ENCODE measurements around the gene ESRRG.

Gene ESRRG

GRCh38 chr1:216518844-216519627 lies 204.2 kb downstream of the ESRRG start:
- Histone ChIP-seq H3K4me3 (ENCODE audit: insufficient read depth, low read length, poor library complexity, severe bottlenecking) (no peak overlapping the region), H3K27ac (ENCODE audit: low read depth, low read length) (no peak overlapping the region), H4K20me1 (ENCODE audit: low read depth, low read length) (no peaks in the 10 kb centered on the region), H3K27me3 (ENCODE audit: low read length) (no peaks in the 10 kb centered on the region), H2AFZ (ENCODE audit: low read depth, low read length, severe bottlenecking) (no peak overlapping the region), H3K9me2 (replicated peaks; ENCODE audit: insufficient read depth, low read length) (no peaks in the 10 kb centered on the region), H3K9ac (ENCODE audit: low read length) (no peak overlapping the region), H3K79me2 (ENCODE audit: insufficient read depth, low read length) (no peaks in the 10 kb centered on the region), H3K4me2 (ENCODE audit: low read depth, low read length, poor library complexity, severe bottlenecking) (no peak overlapping the region), H3F3A (ENCODE audit: insufficient read depth) (no peaks in the 10 kb centered on the region), H3K9me3 (ENCODE audit: insufficient read depth, low read length) (no peaks in the 10 kb centered on the region), H3K36me3 (ENCODE audit: low read length) (no peaks in the 10 kb centered on the region)
- TF ChIP-seq CTCF (IDR thresholded peaks at IDR 0.05; ENCODE audit: insufficient read depth, low read length, poor library complexity, severe bottlenecking) (no peak), EZH2phosphoT487 (conservative IDR thresholded peaks at IDR 0.05; ENCODE audit: low read length) (no peak)

- H3F3A ChIP-seq (ENCODE audit: insufficient read depth): no peaks in the 10 kb centered on the region
- H3K4me2 ChIP-seq (ENCODE audit: low read depth, low read length, poor library complexity, severe bottlenecking): no peak overlapping the region
- H3K27ac ChIP-seq (ENCODE audit: low read depth, low read length): no peak overlapping the region
- no peaks in the 10 kb centered on the region for H3K27me3 ChIP-seq (ENCODE audit: low read length)
- H3K9me2 ChIP-seq (replicated peaks; ENCODE audit: insufficient read depth, low read length): no peaks in the 10 kb centered on the region
- H3K9ac ChIP-seq (ENCODE audit: low read length): no peak overlapping the region
- no peaks in the 10 kb centered on the region for H3K9me3 ChIP-seq (ENCODE audit: insufficient read depth, low read length)
- TF ChIP-seq EZH2phosphoT487 (conservative IDR thresholded peaks at IDR 0.05; ENCODE audit: low read length) (no peak), CTCF (IDR thresholded peaks at IDR 0.05; ENCODE audit: insufficient read depth, low read length, poor library complexity, severe bottlenecking) (no peak)
- H3K4me3 ChIP-seq (ENCODE audit: insufficient read depth, low read length, poor library complexity, severe bottlenecking): no peak overlapping the region
- no peak overlapping the region for H2AFZ ChIP-seq (ENCODE audit: low read depth, low read length, severe bottlenecking)
- no peaks in the 10 kb centered on the region for H3K36me3 ChIP-seq (ENCODE audit: low read length)
- H4K20me1 ChIP-seq (ENCODE audit: low read depth, low read length): no peaks in the 10 kb centered on the region
- H3K79me2 ChIP-seq (ENCODE audit: insufficient read depth, low read length): no peaks in the 10 kb centered on the region
These were observed 220.6 kb downstream of the ESRRG start for GRCh38 chr1:216502528-216503162.

- H3K36me3 ChIP-seq (ENCODE audit: low read length): no peaks in the 10 kb centered on the region
- no peak overlapping the region for H3K4me2 ChIP-seq (ENCODE audit: low read depth, low read length, poor library complexity, severe bottlenecking)
- H3F3A ChIP-seq (ENCODE audit: insufficient read depth): no peaks in the 10 kb centered on the region
- H3K27ac ChIP-seq (ENCODE audit: low read depth, low read length): no peak overlapping the region
- H3K4me3 ChIP-seq (ENCODE audit: insufficient read depth, low read length, poor library complexity, severe bottlenecking): no peak overlapping the region
- H3K79me2 ChIP-seq (ENCODE audit: insufficient read depth, low read length): no peaks in the 10 kb centered on the region
- no peak overlapping the region for H2AFZ ChIP-seq (ENCODE audit: low read depth, low read length, severe bottlenecking)
- TF ChIP-seq CTCF (IDR thresholded peaks at IDR 0.05; ENCODE audit: insufficient read depth, low read length, poor library complexity, severe bottlenecking) (no peak), EZH2phosphoT487 (conservative IDR thresholded peaks at IDR 0.05; ENCODE audit: low read length) (no peak)
- no peak overlapping the region for H3K9ac ChIP-seq (ENCODE audit: low read length)
- no peaks in the 10 kb centered on the region for H3K9me2 ChIP-seq (replicated peaks; ENCODE audit: insufficient read depth, low read length)
- H3K9me3 ChIP-seq (ENCODE audit: insufficient read depth, low read length): no peaks in the 10 kb centered on the region
- H3K27me3 ChIP-seq (ENCODE audit: low read length): no peaks in the 10 kb centered on the region
- no peaks in the 10 kb centered on the region for H4K20me1 ChIP-seq (ENCODE audit: low read depth, low read length)
These were observed 222.8 kb downstream of the ESRRG start for GRCh38 chr1:216500273-216500967.
